H1 (cell line): ENCODE measurements around the gene OR10H5. TPM values are rescaled to one million over a fixed set of nuclear protein-coding genes. Genes with fewer than 3 reads are reported as not detected.

ENCODE experiments used
- CTCF ChIA-PET: fragments of 300-600 bp; sonication (Branson Sonifier 250); formaldehyde crosslinking; loops from one replicate; lab custom pipeline; 2021; ENCODE audit not compliant: partially characterized antibody; lab: Charles Lee
- POLR2A ChIA-PET: fragments of 300-600 bp; sonication (Branson Sonifier 250); formaldehyde crosslinking; loops from one replicate; lab custom pipeline; 2021; ENCODE audit warnings: inconsistent platforms; ENCODE audit not compliant: partially characterized antibody; lab: Charles Lee
- DNase-seq, 2 experiments: peaks; one replicate each; pipeline versions ENCODE4 v3.0.0 to v3.0.0-alpha.2; 2010 to 2022; ENCODE audit warnings: low spot score in 2 of 2, low read depth in 1 of 2, mixed read lengths in 1 of 2
- FAIRE-seq: peaks from 2 replicates; lab custom pipeline; 2011; peaks lifted over from hg19 to GRCh38; lab: Jason Lieb, UNC
- H2AFZ ChIP-seq: 2 replicates; pipeline ENCODE4 v1.8.1; 2012; ENCODE audit warnings: low read length, inconsistent platforms
- H2AK5ac ChIP-seq: 2 replicates; pipeline ENCODE4 v1.6.1; 2013; ENCODE audit warnings: low read depth, low read length
- H2BK120ac ChIP-seq: replicated peaks from 2 replicates; pipeline ENCODE3; 2013; ENCODE audit warnings: low read depth, low read length, inconsistent platforms
- H2BK12ac ChIP-seq: 2 replicates; pipeline ENCODE4 v1.6.1; 2013; ENCODE audit warnings: low read depth, low read length
- H2BK15ac ChIP-seq: 2 replicates; pipeline ENCODE4 v1.6.1; 2013; ENCODE audit warnings: low read length
- H2BK20ac ChIP-seq: 2 replicates; pipeline ENCODE4 v1.6.1; 2013; ENCODE audit warnings: low read length
- H2BK5ac ChIP-seq: 2 replicates; pipeline ENCODE4 v1.6.1; 2013; ENCODE audit warnings: low read depth, low read length
- H3K14ac ChIP-seq: 2 replicates; pipeline ENCODE4 v1.6.1; 2013; ENCODE audit warnings: inconsistent platforms; ENCODE audit not compliant: insufficient read length
- H3K18ac ChIP-seq: 2 replicates; pipeline ENCODE4 v1.6.1; 2013; ENCODE audit warnings: low read length; ENCODE audit errors: extremely low read depth
- H3K23ac ChIP-seq: 2 replicates; pipeline ENCODE4 v1.6.1; 2013; ENCODE audit warnings: inconsistent platforms; ENCODE audit not compliant: insufficient read length
- H3K23me2 ChIP-seq: 2 replicates; pipeline ENCODE4 v1.6.1; 2013; ENCODE audit warnings: low read depth, low read length
- H3K27ac ChIP-seq: 2 replicates; pipeline ENCODE4 v1.6.1; 2011; ENCODE audit warnings: low read depth, low read length, inconsistent platforms
- H3K27me3 ChIP-seq, 4 experiments: replicated peaks in 1 of 4; 1 replicate in 1 of 4; 2 replicates in 3 of 4; pipeline versions ENCODE4 v1.6.1 to v1.8.1; 2011 to 2013; ENCODE audit warnings: low read length in 3 of 4, mild to moderate bottlenecking in 3 of 4, inconsistent platforms in 2 of 4, mixed read lengths in 2 of 4, moderate library complexity in 1 of 4; ENCODE audit not compliant: control insufficient read depth in 3 of 4, insufficient read depth in 3 of 4; ENCODE audit errors: extremely low read depth in 1 of 4
- H3K36me3 ChIP-seq, 4 experiments: 2 replicates each; pipeline versions ENCODE4 v1.6.1 to v1.8.1; 2011 to 2013; ENCODE audit warnings: mild to moderate bottlenecking in 4 of 4, low read length in 3 of 4, moderate library complexity in 2 of 4, control low read depth in 1 of 4, inconsistent platforms in 1 of 4; ENCODE audit not compliant: insufficient read depth in 4 of 4, control insufficient read depth in 2 of 4
- H3K4ac ChIP-seq: replicated peaks from 2 replicates; pipeline ENCODE3; 2013; ENCODE audit warnings: low read length, low read depth, mixed read lengths, inconsistent platforms; ENCODE audit not compliant: insufficient read length
- H3K4me1 ChIP-seq, 4 experiments: replicated peaks in 1 of 4; 1 replicate in 1 of 4; 2 replicates in 3 of 4; pipeline versions ENCODE4 v1.6.1 to v1.8.1; 2011 to 2013; ENCODE audit warnings: low read length in 3 of 4, inconsistent platforms in 2 of 4, mixed read lengths in 1 of 4; ENCODE audit not compliant: insufficient read depth in 4 of 4, control insufficient read depth in 3 of 4
- H3K4me2 ChIP-seq, 2 experiments: 2 replicates each; pipeline versions ENCODE4 v1.6.1 to v1.8.1; 2011 to 2013; ENCODE audit warnings: low read depth in 2 of 2, low read length in 2 of 2, control low read depth in 1 of 2, inconsistent platforms in 1 of 2, mild to moderate bottlenecking in 1 of 2; ENCODE audit not compliant: insufficient read depth in 1 of 2
- H3K4me3 ChIP-seq, 4 experiments: fragments of 200-600, 300-600 bp in 1 of 4; sonication (generic), shearing (Covaris generic), sonication (Bioruptor Twin) in 1 of 4; 2 replicates each; pipeline versions ENCODE4 v1.5.1 to v1.8.1; 2011 to 2016; ENCODE audit warnings: low read length in 4 of 4, low read depth in 3 of 4, control low read depth in 2 of 4, inconsistent platforms in 2 of 4, mild to moderate bottlenecking in 2 of 4, mixed read lengths in 1 of 4, moderate library complexity in 1 of 4; ENCODE audit not compliant: insufficient read depth in 2 of 4; ENCODE audit errors: extremely low read depth in 1 of 4
- H3K56ac ChIP-seq: replicated peaks from 2 replicates; pipeline ENCODE3; 2013; ENCODE audit warnings: low read depth, mild to moderate bottlenecking, mixed read lengths, low read length, inconsistent platforms; ENCODE audit not compliant: insufficient read length
- H3K79me1 ChIP-seq: 2 replicates; pipeline ENCODE4 v1.6.1; 2013; ENCODE audit warnings: low read depth, low read length, control low read depth
- H3K79me2 ChIP-seq, 2 experiments: 2 replicates each; pipeline versions ENCODE4 v1.6.1 to v1.8.1; 2012 to 2013; ENCODE audit warnings: low read length in 2 of 2, mild to moderate bottlenecking in 2 of 2, inconsistent platforms in 1 of 2; ENCODE audit not compliant: insufficient read depth in 2 of 2, control insufficient read depth in 1 of 2
- H3K9ac ChIP-seq, 4 experiments: replicated peaks in 1 of 4; 1 replicate in 1 of 4; 2 replicates in 3 of 4; pipeline versions ENCODE4 v1.6.1 to v1.8.1; 2011 to 2013; ENCODE audit warnings: low read depth in 3 of 4, low read length in 3 of 4, control low read depth in 2 of 4, mild to moderate bottlenecking in 2 of 4, moderate library complexity in 2 of 4, inconsistent platforms in 1 of 4; ENCODE audit errors: extremely low read depth in 1 of 4
- H3K9me3 ChIP-seq, 2 experiments: 2 replicates each; pipeline versions ENCODE4 v1.6.1 to v1.8.1; 2012 to 2013; ENCODE audit warnings: mild to moderate bottlenecking in 2 of 2, moderate library complexity in 2 of 2, control low read depth in 1 of 2, inconsistent platforms in 1 of 2, low read depth in 1 of 2, low read length in 1 of 2, mixed read lengths in 1 of 2; ENCODE audit not compliant: insufficient read depth in 2 of 2
- H4K20me1 ChIP-seq, 2 experiments: replicated peaks in 1 of 2; 2 replicates each; pipeline versions ENCODE3 to v1.8.1; 2011 to 2013; ENCODE audit warnings: inconsistent platforms in 2 of 2, low read length in 2 of 2, mild to moderate bottlenecking in 1 of 2; ENCODE audit not compliant: insufficient read depth in 2 of 2, control insufficient read depth in 1 of 2
- H4K5ac ChIP-seq: 2 replicates; pipeline ENCODE4 v1.6.1; 2013; ENCODE audit warnings: low read length, low read depth, mixed read lengths, inconsistent platforms; ENCODE audit not compliant: insufficient read length
- H4K8ac ChIP-seq: 2 replicates; pipeline ENCODE4 v1.8.0; 2013; ENCODE audit warnings: mild to moderate bottlenecking, moderate library complexity, low read length, inconsistent platforms; ENCODE audit not compliant: insufficient read depth; ENCODE audit errors: extremely low read depth
- H4K91ac ChIP-seq: replicated peaks from 2 replicates; pipeline ENCODE3; 2013; ENCODE audit warnings: low read length, mixed read lengths, inconsistent platforms; ENCODE audit not compliant: insufficient read length
- BRCA1 ChIP-seq: IDR thresholded peaks from 2 replicates; pipeline ENCODE4 v1.6.1; 2012; ENCODE audit warnings: low read depth, low read length, improper control_type of control experiment
- CHD2 ChIP-seq: IDR thresholded peaks from 2 replicates; pipeline ENCODE4 v1.6.1; 2012; ENCODE audit warnings: low read length, improper control_type of control experiment
- HDAC2 ChIP-seq, 2 experiments: fragments of 300-600 bp in 1 of 2; sonication (generic) in 1 of 2; IDR thresholded peaks; 2 replicates each; pipeline ENCODE4 v1.6.1; 2011 to 2012; ENCODE audit warnings: low read depth in 2 of 2, low read length in 2 of 2, mild to moderate bottlenecking in 2 of 2, moderate library complexity in 2 of 2, borderline replicate concordance in 1 of 2, inconsistent platforms in 1 of 2
- JUND ChIP-seq: IDR thresholded peaks from 2 replicates; pipeline ENCODE4 v1.6.1; 2011; ENCODE audit warnings: mild to moderate bottlenecking, improper control_type of control experiment, low read length
- NRF1 ChIP-seq: IDR thresholded peaks from 2 replicates; pipeline ENCODE4 v1.6.1; 2011; ENCODE audit warnings: mild to moderate bottlenecking, low read depth, low read length, improper control_type of control experiment
- POLR2A ChIP-seq, 2 experiments: IDR thresholded peaks; 1 replicate in 1 of 2; 2 replicates in 1 of 2; pipeline ENCODE4 v1.6.1; 2011; ENCODE audit warnings: low read depth in 2 of 2, low read length in 2 of 2, mild to moderate bottlenecking in 2 of 2; ENCODE audit errors: control extremely low read depth in 1 of 2
- RXRA ChIP-seq: IDR thresholded peaks from 2 replicates; pipeline ENCODE4 v1.6.1; 2011; ENCODE audit warnings: low read depth, mild to moderate bottlenecking, low read length, moderate library complexity; ENCODE audit not compliant: insufficient read depth
- SIX5 ChIP-seq: IDR thresholded peaks from 2 replicates; pipeline ENCODE4 v1.6.1; 2011; ENCODE audit warnings: mild to moderate bottlenecking, low read depth, low read length
- SP2 ChIP-seq: IDR thresholded peaks from 2 replicates; pipeline ENCODE4 v1.6.1; 2012; ENCODE audit warnings: mild to moderate bottlenecking, low read length, inconsistent platforms
- SP4 ChIP-seq: IDR thresholded peaks from 2 replicates; pipeline ENCODE4 v1.6.1; 2012; ENCODE audit warnings: low read length, inconsistent platforms
- TAF7 ChIP-seq: optimal IDR thresholded peaks from 2 replicates; pipeline ENCODE3; 2011; ENCODE audit warnings: low read depth, mild to moderate bottlenecking, inconsistent platforms, low read length, moderate library complexity, borderline replicate concordance
- USF2 ChIP-seq: IDR thresholded peaks from 2 replicates; pipeline ENCODE4 v1.6.1; 2011; ENCODE audit warnings: low read length, improper control_type of control experiment
- WGBS, 2 experiments: shearing (Covaris generic) in 1 of 2; methylation state at CpG; one replicate each; pipeline versions ENCODE4 v1.1.6 to v1.1.7; 2013 to 2015; ENCODE audit warnings: low lambda C conversion rate in 2 of 2, mixed read lengths in 2 of 2, inconsistent platforms in 1 of 2, low coverage in 1 of 2, missing lambda C conversion rate in 1 of 2; ENCODE audit not compliant: insufficient replicate concordance in 2 of 2, insufficient coverage in 1 of 2, insufficient read length in 1 of 2; ENCODE audit errors: extremely low coverage in 1 of 2, missing lambda C conversion rate in 1 of 2; 5-methylcytosine and 5-hydroxymethylcytosine counted together
- polyA plus RNA-seq, 7 experiments: library from polyadenylated mRNA; depleted of rRNA in 3 of 7; stranded (reverse) in 5 of 7; unstranded in 2 of 7; fragments of >200 nt in 5 of 7; fragments of 200-250 nt in 2 of 7; gene quantifications; 1 replicate in 5 of 7; 2 replicates in 1 of 7; 4 replicates in 1 of 7; pipeline versions ENCODE4 v1.2.1 to v1.2.3, GENCODE V29; 2011 to 2013; ENCODE audit warnings: missing spikeins in 2 of 7, mixed read lengths in 2 of 7
- total RNA-seq: library from RNA; stranded (reverse); fragmentation: NEBNext Ultra II Directional; extraction: Animal tissue kit (Norgen Biotek cat#: 25700); gene quantifications from 2 replicates; pipeline ENCODE4 v1.2.1, GENCODE V29; 2021

OR10H5 gene
- total and polyA plus RNA-seq, 2 of the 8 experiments (the other 6 are each of a cell fraction or from before 2014, with no cell fraction given): not detected

- Histone ChIP-seq H3K9me3 (peaks cover 60 to 88% of the 10 kb centered on the region in 2 experiments), H3K27me3 (no peaks in the 10 kb centered on the region), H2AFZ (no peak within 1 kb of the TSS), H2BK5ac (no peak within 1 kb of the TSS), H3K9ac (no peak within 1 kb of the TSS), H3K4me3 (no peak within 1 kb of the TSS), H3K79me1 (no peaks in the 10 kb centered on the region), H3K14ac (no peak within 1 kb of the TSS), H3K36me3 (no peaks in the 10 kb centered on the region), H2BK120ac (no peak within 1 kb of the TSS), H4K8ac (no peak within 1 kb of the TSS), H2BK15ac (no peak within 1 kb of the TSS), H3K27ac (no peak within 1 kb of the TSS), H4K5ac (no peak within 1 kb of the TSS), H2BK12ac (no peak within 1 kb of the TSS), H3K23me2 (no peaks in the 10 kb centered on the region), H2BK20ac (no peak within 1 kb of the TSS), H3K79me2 (no peaks in the 10 kb centered on the region), H4K91ac (no peak within 1 kb of the TSS), H3K4me2 (no peak within 1 kb of the TSS), H3K4me1 (no peaks in the 10 kb centered on the region), H3K18ac (no peak within 1 kb of the TSS), H3K56ac (no peak within 1 kb of the TSS), H2AK5ac (no peak within 1 kb of the TSS), H3K23ac (no peak within 1 kb of the TSS), H3K4ac (no peak within 1 kb of the TSS), H4K20me1 (no peaks in the 10 kb centered on the region)
- no peak for FAIRE-seq
- DNase-seq: no peak
- POLR2A ChIA-PET: no interaction called here
- WGBS, 2 experiments: 56% methylated on average over 3 of the region's 5 CpGs; no CpG with 5 or more reads in 1 of the 2 experiments
- TF ChIP-seq SP2 (no peak), POLR2A (IDR thresholded peaks at IDR 0.05; ENCODE audit: control extremely low read depth in 1 of 2, low read depth in 2 of 2, low read length in 2 of 2) (no peak), USF2 (no peak), JUND (no peak), NRF1 (no peak), BRCA1 (no peak), SIX5 (no peak), TAF7 (no peak), SP4 (no peak), CHD2 (no peak), RXRA (no peak), HDAC2 (IDR thresholded peaks at IDR 0.05; ENCODE audit: borderline replicate concordance in 1 of 2, low read depth in 2 of 2, low read length in 2 of 2) (no peak)
- CTCF ChIA-PET: no interaction called here
These were observed 27.8 kb downstream of the OR10H5 start, which contains the start of gene OR10H1 for GRCh38 chr19:15815306-15815705. TSS of gene OR10H1 (minus strand) at chr19:15815664. CDS start at chr19:15808037, 7,627 bp downstream.
